Adipose tissue (tissue), 3 donors: ENCODE measurements around the gene TBPL1. TPM values are rescaled to one million over a fixed set of nuclear protein-coding genes. Genes with fewer than 3 reads are reported as not detected.

ENCODE experiments used
- H3K27ac ChIP-seq: one replicate; pipeline ENCODE4 v1.5.1; 2013; ENCODE audit warnings: low read depth, low read length
- WGBS, 3 donors: extraction: QIAGEN DNeasy Blood & Tissue Kit; methylation state at CpG; one replicate each; pipeline ENCODE4 v1.1.7; 2013; 5-methylcytosine and 5-hydroxymethylcytosine counted together
- polyA plus RNA-seq, 3 donors: library from polyadenylated mRNA; stranded (reverse); fragments of 200-250 nt; gene quantifications; one replicate each; pipeline ENCODE4 v1.2.3, GENCODE V29; 2013
- donor health status: healthy with polysubstance abuse.
- donor health status: Bipolar disorder and iron deficiency.
- donor health status: healthy.

Gene TBPL1
- polyA plus RNA-seq, 3 donors = 13.4 to 30.8 (median 18.5) TPM

DNA sequence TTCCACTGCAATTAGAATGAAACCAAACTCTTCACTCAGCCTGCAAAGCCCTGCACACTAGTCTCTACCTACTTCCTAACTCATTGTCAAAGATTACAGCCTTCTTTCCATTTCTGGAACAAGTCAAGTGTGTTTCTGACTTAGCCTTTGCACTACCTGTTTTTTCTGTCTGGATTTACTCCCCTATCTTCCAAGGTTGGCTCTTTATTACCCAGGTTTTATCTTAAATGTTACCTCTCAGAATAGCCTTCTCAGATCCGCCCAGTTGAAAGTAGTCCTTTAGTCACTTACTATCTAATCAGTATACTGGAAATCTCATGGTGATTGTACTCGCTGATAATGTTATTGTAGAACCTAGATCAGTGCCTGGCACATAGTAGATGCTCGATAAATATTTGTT, 42.7 kb downstream of the TBPL1 start:
- 80 to 96% (median 88%) methylated on average over 3 of the region's 3 CpGs for WGBS, 3 donors
- H3K27ac ChIP-seq = no peak overlapping the region

- 91 to 96% (median 95%) methylated on average over 6 of the region's 6 CpGs for WGBS, 3 donors
Measured at GRCh38 chr6:133997267-133997666, 44.2 kb downstream of the TBPL1 start.

GRCh38 chr6:133999305-133999704, 46.3 kb downstream of the TBPL1 start:
- H3K27ac ChIP-seq = no peak overlapping the region

More at GRCh38 chr6:133997267-133997666, 44.2 kb downstream of the TBPL1 start:
- no peak overlapping the region for H3K27ac ChIP-seq

GRCh38 chr6:134000443-134000842, 47.4 kb downstream of the TBPL1 start:
- no peak overlapping the region for H3K27ac ChIP-seq
- 60 to 62% (median 62%) methylated on average over 3 of the region's 3 CpGs for WGBS, 3 donors

GRCh38 chr6:134002821-134003220, 49.8 kb downstream of the TBPL1 start:
- WGBS, 3 donors = 73 to 82% (median 74%) methylated on average over 5 of the region's 5 CpGs
- H3K27ac ChIP-seq = no peak overlapping the region

DNA sequence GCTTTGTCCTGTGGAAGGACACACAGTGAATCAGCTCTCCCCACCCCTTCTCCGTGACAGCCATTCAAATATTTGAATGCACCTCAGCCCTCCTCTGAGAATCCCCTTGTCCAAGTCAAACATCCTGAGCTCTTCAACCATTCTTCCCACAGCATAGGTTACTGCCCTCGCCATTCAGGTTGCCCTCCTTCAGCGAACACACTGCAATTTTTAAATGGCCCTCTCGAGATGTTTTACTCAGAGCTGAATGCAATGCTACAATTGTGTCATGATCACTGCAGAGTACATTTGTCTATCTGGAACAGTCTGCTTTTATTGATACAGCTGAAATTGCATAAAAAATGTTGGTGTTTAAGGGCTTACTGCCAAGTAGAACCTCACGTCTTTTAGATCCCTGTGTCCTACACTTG, 50.5 kb downstream of the TBPL1 start:
- H3K27ac ChIP-seq = no peak overlapping the region
- WGBS, 3 donors = 49 to 80% (median 79%) methylated on average over 5 of the region's 5 CpGs

- 78 to 82% (median 79%) methylated on average over 4 of the region's 4 CpGs for WGBS, 3 donors
- H3K27ac ChIP-seq = no peak overlapping the region
Measured at GRCh38 chr6:134004714-134005113, 51.7 kb downstream of the TBPL1 start.

- WGBS, 3 donors = 81 to 87% (median 84%) methylated on average over 6 of the region's 6 CpGs
- H3K27ac ChIP-seq = no peak overlapping the region
Measured at GRCh38 chr6:134005800-134006199, 52.8 kb downstream of the TBPL1 start.

GRCh38 chr6:134007077-134007476, 54.1 kb downstream of the TBPL1 start:
- H3K27ac ChIP-seq = no peak overlapping the region
- WGBS, 3 donors = 38 to 88% (median 75%) methylated on average over 4 of the region's 4 CpGs

GRCh38 chr6:134009876-134010275, 56.9 kb downstream of the TBPL1 start:
- H3K27ac ChIP-seq = no peak overlapping the region

- 92 to 93% (median 93%) methylated on average over 8 of the region's 8 CpGs for WGBS, 3 donors
Measured at GRCh38 chr6:134010400-134010799, 57.4 kb downstream of the TBPL1 start.

GRCh38 chr6:134010974-134011373, 58.0 kb downstream of the TBPL1 start:
- no peak overlapping the region for H3K27ac ChIP-seq
- WGBS, 3 donors = 86 to 91% (median 89%) methylated on average over 2 of the region's 2 CpGs

More at GRCh38 chr6:134010400-134010799, 57.4 kb downstream of the TBPL1 start:
- no peak overlapping the region for H3K27ac ChIP-seq

- WGBS, 3 donors = 30 to 79% (median 73%) methylated on average over 3 of the region's 3 CpGs
- H3K27ac ChIP-seq = no peak overlapping the region
Measured at GRCh38 chr6:134014588-134015137, 61.6 kb downstream of the TBPL1 start.

DNA sequence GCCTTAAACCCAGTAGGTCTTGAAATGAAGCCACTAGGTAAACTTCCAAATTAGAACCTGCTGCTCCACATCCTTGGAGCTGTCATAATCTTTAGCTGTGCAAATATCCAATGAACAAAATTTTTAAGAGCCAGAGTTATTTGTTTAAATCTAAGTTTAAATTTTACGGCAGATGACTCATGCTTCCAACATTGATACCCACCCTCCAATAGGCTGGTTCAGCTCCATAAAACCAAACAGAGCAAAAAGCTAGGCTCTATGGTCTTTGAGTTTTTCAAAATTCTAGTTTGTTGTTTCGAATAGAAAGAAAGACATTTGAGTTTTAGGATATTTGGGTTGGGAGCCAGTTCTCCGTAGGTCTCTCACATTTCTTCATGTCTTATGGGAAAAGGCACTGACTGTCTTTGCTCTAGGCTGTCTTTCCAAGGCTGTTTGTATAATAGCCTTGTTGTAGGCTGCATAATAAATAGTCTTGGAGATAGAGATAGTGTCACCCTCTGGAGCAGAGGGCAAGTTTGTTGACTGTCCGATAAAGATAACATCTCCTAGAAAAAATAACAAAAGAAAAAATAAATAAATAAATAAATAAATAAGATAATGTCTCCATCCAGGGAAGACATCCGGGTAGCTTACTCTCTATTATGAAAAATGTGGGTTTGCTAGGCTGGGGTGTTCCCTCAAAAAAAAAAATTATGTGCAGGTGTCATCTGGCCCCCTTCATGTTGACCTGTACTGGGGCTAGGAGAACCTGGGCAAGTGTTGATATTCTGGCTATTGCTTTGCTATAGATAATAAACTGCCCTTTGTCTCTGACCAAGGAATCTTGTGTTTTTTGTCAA, 62.9 kb downstream of the TBPL1 start:
- WGBS, 3 donors = 73 to 87% (median 85%) methylated on average over 5 of the region's 5 CpGs
- no peak overlapping the region for H3K27ac ChIP-seq

GRCh38 chr6:134016558-134016814, 63.5 kb downstream of the TBPL1 start:
- no peak overlapping the region for H3K27ac ChIP-seq

GRCh38 chr6:134020071-134020470, 67.0 kb downstream of the TBPL1 start:
- no peak overlapping the region for H3K27ac ChIP-seq
- 75 to 87% (median 80%) methylated on average over 1 of the region's 1 CpG for WGBS, 3 donors

DNA sequence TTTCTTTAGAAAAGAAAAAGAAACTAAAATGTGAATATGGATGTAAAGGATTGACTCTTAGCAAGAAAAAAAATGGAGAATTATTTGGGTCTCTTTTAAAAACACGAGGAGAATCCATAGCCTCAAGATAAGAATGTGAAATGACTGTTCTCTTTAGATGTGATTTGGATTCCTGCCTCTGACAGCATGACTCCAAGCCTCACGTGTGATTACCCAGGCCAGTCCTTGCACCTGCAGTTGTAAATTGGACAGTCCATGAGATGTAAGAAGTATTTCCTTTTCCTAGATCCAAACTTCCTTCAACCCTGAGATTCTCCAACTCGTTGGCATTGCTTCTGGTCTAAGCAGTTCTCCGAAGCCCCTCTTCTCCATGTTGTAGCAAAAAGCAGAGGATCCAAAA, 67.5 kb downstream of the TBPL1 start:
- WGBS, 3 donors = 42 to 55% (median 53%) methylated on average over 4 of the region's 4 CpGs
- no peak overlapping the region for H3K27ac ChIP-seq

DNA sequence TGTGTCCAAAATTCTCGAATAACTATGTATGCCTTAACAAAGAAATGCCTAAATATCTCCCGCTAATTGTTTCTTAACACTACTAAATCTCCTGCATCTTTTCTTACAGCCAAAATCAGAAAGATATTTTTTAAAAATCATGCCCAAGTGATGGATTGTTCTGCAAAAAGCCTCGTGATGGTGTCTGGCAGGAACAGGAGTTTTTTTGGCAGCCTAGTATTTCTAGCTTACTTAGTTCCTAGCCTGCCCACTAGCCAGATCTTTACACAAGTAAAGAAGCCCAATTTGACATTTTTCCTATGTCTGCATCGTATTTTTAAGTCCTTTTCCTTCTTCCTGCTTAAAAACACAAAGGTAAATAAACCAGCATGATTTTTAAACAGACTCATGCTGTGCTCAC, 67.9 kb downstream of the TBPL1 start:
- no peak overlapping the region for H3K27ac ChIP-seq

GRCh38 chr6:134021396-134022122, 68.5 kb downstream of the TBPL1 start:
- 49 to 87% (median 66%) methylated on average over 5 of the region's 5 CpGs for WGBS, 3 donors
- no peak overlapping the region for H3K27ac ChIP-seq

More for the DNA sequence above, 67.9 kb downstream of the TBPL1 start:
- 55 to 59% (median 58%) methylated on average over 4 of the region's 4 CpGs for WGBS, 3 donors

GRCh38 chr6:134022650-134023049, 69.6 kb downstream of the TBPL1 start:
- 54 to 75% (median 69%) methylated on average over 3 of the region's 3 CpGs for WGBS, 3 donors
- H3K27ac ChIP-seq = no peak overlapping the region
